ENCODE results near the gene DIABLO. TPM values are rescaled to one million over a fixed set of nuclear protein-coding genes. Genes with fewer than 3 reads are reported as not detected.

The DIABLO gene
- total and polyA plus RNA-seq, 9 of the 15 experiments (the other 6 are each of a cell fraction or from before 2014, with no cell fraction given) = 37.3 to 101 (median 80.1) TPM

DNA sequence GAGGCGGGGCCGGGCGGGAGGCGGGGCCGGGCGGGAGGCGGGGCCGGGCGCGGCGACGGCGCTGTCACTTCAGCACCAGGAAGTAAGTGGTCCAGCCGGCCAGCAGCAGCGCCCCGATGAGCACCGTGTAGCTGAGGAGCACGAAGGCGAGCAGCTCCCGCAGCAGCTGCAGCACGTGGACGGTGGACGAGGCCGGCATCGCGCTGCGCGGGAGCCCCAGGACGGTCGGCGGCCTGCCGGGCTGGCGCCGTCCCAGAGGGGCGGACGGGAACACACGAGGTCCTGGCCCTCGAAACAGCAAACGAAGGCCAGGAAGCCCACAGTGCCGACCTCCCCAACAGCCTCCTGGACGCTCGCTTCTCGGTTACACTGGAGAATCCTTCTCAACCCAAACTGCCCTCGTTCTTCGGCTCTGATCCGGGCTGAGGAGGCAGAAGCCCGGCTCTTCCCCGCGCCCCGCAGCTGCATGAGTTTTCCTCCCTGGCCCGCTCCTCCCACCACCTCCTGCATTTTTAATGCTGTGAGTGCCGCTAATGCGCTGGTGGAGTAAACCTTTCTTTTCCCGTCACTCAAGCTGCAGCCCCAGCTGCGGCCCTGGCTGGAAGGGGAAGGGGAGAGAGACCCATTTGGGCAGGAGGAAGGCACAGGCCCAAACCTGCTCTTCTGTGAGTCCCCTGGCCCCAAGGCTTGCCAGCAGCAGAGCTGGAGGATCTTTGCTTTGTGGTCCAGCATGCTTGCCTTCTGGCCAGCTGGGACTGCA is 694 bp upstream of the DIABLO start:
- no peak for DNase-seq (ENCODE audit: extremely low read depth in 1 of 4, low spot score in 3 of 4)
- ATAC-seq = peak; percentile 81
- Histone ChIP-seq H3K27ac (ENCODE audit: extremely low read depth, low read depth, low read length) (peak overlapping the region; percentile 47; the same call in 1 of the 3 replicates), H3K4me3 (peak overlapping the region; percentile 32), H3K36me3 (ENCODE audit: control insufficient read depth, insufficient read depth, low read length) (peaks cover 39% of the 10 kb centered on the region), H3K27me3 (ENCODE audit: control insufficient read depth in 2 of 2, insufficient read depth in 2 of 2, low read length in 2 of 2) (no peaks in the 10 kb centered on the region), H2AFZ (ENCODE audit: low read depth, low read length) (peak overlapping the region; percentile 89), H3K9me1 (ENCODE audit: control insufficient read depth, insufficient read depth, low read length) (no peaks in the 10 kb centered on the region), H4K20me1 (replicated peaks; ENCODE audit: control insufficient read depth, insufficient read depth, low read length) (peaks cover 5% of the 10 kb centered on the region; the same call in 1 of the 2 replicates), H3K9ac (ENCODE audit: insufficient read depth in 1 of 2, low read depth in 2 of 2, low read length in 2 of 2) (peak overlapping the region; percentile 23 to 88; a peak in 3 of 4 replicates), H3K4me1 (replicated peaks in 1 of 2; ENCODE audit: control insufficient read depth in 2 of 2, insufficient read depth in 2 of 2, low read length in 2 of 2) (peaks cover 21 to 42% of the 10 kb centered on the region in 2 experiments), H3K79me2 (ENCODE audit: control insufficient read depth, insufficient read depth, low read length) (peaks cover 40% of the 10 kb centered on the region), H3K4me2 (ENCODE audit: insufficient read depth, low read length) (peak overlapping the region; percentile 81), H3K9me3 (replicated peaks; ENCODE audit: control insufficient read depth, insufficient read depth, low read depth, low read length) (no peaks in the 10 kb centered on the region)
- BruUV-seq (replicated peaks) = no TSS peak
- WGBS (ENCODE audit: insufficient coverage, low coverage, missing lambda C conversion rate) = 12% methylated on average over 31 of the region's 55 CpGs
- in situ Hi-C loops (cut with MboI) = no loop called here
- POLR2A ChIA-PET = interaction anchor here (0.6 to 11.0 kb wide), 7 partner anchors 10 to 626 kb away, joined by 3 to 149 read pairs (median 4); partner anchors contain the start of gene B3GNT4
- FAIRE-seq = no peak
- intact Hi-C loops (cut with micrococcal nuclease) = loop anchor here (5.0 kb wide), 1 partner anchor 41 kb away; the partner anchor contains the start of gene VPS33A
- CTCF ChIA-PET (ENCODE audit: low intra/inter-chr PET ratio) = no interaction called here
- TF ChIP-seq FOXA3 (CRISPR knock-in tag; conservative IDR thresholded peaks at IDR 0.05 in 1 of 2, IDR thresholded peaks at IDR 0.05 in 1 of 2) (peak in 1 of 2 experiments; percentile 87; a peak in 2 of 4 replicates), ZNF124 (CRISPR knock-in tag; IDR thresholded peaks at IDR 0.05) (peak; percentile 90)
- TF ChIP-seq, protein P1, sequence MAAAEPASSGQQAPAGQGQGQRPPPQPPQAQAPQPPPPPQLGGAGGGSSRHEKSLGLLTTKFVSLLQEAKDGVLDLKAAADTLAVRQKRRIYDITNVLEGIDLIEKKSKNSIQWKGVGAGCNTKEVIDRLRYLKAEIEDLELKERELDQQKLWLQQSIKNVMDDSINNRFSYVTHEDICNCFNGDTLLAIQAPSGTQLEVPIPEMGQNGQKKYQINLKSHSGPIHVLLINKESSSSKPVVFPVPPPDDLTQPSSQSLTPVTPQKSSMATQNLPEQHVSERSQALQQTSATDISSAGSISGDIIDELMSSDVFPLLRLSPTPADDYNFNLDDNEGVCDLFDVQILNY (CRISPR knock-in tag; IDR thresholded peaks at IDR 0.05) = peak; percentile 97
- TF ChIP-seq, protein P2, sequence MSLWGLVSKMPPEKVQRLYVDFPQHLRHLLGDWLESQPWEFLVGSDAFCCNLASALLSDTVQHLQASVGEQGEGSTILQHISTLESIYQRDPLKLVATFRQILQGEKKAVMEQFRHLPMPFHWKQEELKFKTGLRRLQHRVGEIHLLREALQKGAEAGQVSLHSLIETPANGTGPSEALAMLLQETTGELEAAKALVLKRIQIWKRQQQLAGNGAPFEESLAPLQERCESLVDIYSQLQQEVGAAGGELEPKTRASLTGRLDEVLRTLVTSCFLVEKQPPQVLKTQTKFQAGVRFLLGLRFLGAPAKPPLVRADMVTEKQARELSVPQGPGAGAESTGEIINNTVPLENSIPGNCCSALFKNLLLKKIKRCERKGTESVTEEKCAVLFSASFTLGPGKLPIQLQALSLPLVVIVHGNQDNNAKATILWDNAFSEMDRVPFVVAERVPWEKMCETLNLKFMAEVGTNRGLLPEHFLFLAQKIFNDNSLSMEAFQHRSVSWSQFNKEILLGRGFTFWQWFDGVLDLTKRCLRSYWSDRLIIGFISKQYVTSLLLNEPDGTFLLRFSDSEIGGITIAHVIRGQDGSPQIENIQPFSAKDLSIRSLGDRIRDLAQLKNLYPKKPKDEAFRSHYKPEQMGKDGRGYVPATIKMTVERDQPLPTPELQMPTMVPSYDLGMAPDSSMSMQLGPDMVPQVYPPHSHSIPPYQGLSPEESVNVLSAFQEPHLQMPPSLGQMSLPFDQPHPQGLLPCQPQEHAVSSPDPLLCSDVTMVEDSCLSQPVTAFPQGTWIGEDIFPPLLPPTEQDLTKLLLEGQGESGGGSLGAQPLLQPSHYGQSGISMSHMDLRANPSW (CRISPR knock-in tag; IDR thresholded peaks at IDR 0.05) = 0 out of 2 replicates have a peak, but pooled peaks have one; percentile 34
- TF ChIP-seq, protein P3, sequence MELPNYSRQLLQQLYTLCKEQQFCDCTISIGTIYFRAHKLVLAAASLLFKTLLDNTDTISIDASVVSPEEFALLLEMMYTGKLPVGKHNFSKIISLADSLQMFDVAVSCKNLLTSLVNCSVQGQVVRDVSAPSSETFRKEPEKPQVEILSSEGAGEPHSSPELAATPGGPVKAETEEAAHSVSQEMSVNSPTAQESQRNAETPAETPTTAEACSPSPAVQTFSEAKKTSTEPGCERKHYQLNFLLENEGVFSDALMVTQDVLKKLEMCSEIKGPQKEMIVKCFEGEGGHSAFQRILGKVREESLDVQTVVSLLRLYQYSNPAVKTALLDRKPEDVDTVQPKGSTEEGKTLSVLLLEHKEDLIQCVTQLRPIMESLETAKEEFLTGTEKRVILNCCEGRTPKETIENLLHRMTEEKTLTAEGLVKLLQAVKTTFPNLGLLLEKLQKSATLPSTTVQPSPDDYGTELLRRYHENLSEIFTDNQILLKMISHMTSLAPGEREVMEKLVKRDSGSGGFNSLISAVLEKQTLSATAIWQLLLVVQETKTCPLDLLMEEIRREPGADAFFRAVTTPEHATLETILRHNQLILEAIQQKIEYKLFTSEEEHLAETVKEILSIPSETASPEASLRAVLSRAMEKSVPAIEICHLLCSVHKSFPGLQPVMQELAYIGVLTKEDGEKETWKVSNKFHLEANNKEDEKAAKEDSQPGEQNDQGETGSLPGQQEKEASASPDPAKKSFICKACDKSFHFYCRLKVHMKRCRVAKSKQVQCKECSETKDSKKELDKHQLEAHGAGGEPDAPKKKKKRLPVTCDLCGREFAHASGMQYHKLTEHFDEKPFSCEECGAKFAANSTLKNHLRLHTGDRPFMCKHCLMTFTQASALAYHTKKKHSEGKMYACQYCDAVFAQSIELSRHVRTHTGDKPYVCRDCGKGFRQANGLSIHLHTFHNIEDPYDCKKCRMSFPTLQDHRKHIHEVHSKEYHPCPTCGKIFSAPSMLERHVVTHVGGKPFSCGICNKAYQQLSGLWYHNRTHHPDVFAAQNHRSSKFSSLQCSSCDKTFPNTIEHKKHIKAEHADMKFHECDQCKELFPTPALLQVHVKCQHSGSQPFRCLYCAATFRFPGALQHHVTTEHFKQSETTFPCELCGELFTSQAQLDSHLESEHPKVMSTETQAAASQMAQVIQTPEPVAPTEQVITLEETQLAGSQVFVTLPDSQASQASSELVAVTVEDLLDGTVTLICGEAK (IDR thresholded peaks at IDR 0.05) = no peak
- TF ChIP-seq, protein P3 (CRISPR knock-in tag; IDR thresholded peaks at IDR 0.05) = peak; percentile 79
